ENCODE measurements around the gene IRGQ.

DNA sequence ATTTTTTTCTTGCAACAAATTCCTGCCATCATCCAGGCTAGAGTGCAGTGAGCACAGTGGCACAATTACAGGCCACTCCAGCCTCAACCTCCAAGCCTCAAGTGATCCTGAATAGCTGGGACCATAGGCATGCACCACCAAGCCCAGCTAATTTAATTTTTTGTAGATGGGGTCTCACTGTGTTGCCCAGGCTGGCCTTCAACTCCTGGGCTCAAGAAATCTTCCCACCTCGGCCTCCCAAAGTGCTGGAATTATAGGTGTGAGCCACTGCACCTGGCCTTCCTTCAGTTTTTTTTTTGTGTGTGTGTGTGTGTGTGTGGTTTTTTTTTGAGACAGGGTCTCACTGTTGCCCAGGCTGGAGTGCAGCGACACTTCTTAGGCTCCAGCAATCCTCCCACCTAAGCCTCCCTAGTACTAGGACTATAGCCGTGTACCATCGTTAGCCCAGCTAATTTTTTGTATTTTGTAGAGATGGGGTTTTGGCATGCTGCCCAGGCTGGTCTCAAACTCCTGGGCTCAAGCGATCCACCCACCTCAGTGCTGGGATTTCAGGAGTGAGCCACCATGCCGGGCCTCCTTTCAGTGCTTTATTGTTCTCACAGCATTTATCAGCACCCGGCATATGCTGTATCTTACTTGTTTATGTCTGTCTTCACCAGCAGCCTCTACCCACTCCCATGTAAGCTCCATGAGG, 10.1 kb upstream of the IRGQ start:
- TF ChIP-seq, protein P1, sequence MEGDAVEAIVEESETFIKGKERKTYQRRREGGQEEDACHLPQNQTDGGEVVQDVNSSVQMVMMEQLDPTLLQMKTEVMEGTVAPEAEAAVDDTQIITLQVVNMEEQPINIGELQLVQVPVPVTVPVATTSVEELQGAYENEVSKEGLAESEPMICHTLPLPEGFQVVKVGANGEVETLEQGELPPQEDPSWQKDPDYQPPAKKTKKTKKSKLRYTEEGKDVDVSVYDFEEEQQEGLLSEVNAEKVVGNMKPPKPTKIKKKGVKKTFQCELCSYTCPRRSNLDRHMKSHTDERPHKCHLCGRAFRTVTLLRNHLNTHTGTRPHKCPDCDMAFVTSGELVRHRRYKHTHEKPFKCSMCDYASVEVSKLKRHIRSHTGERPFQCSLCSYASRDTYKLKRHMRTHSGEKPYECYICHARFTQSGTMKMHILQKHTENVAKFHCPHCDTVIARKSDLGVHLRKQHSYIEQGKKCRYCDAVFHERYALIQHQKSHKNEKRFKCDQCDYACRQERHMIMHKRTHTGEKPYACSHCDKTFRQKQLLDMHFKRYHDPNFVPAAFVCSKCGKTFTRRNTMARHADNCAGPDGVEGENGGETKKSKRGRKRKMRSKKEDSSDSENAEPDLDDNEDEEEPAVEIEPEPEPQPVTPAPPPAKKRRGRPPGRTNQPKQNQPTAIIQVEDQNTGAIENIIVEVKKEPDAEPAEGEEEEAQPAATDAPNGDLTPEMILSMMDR (conservative IDR thresholded peaks at IDR 0.05; ENCODE audit: low read depth, low read length) = no peak
- TF ChIP-seq EZH2 (IDR thresholded peaks at IDR 0.05; ENCODE audit: borderline replicate concordance, low read depth, low read length, poor library complexity, severe bottlenecking) = no peak
